ENCODE results near the gene TMEM107. TPM values are rescaled to one million over a fixed set of nuclear protein-coding genes. Genes with fewer than 3 reads are reported as not detected.
A peak's percentile ranks its signal among the peaks of the same experiment; 100 is the strongest.

TMEM107 gene
- total RNA-seq, 1 donor from 2014 or later, result 14.6 TPM

GRCh38 chr17:8125154-8125946 is 50.8 kb downstream of the TMEM107 start:
- H3K36me3 Mint-ChIP-seq (ENCODE audit: low read depth, unreplicated experiment), result peaks cover 19% of the 10 kb centered on the region
- peaks cover 50% of the 10 kb centered on the region for H3K27me3 Mint-ChIP-seq (ENCODE audit: unreplicated experiment)
- peak overlapping the region; percentile 92 for H3K27ac Mint-ChIP-seq (ENCODE audit: unreplicated experiment)
- no peak for TF ChIP-seq CTCF (IDR thresholded peaks at IDR 0.05; ENCODE audit: unreplicated experiment)
- H3K4me1 Mint-ChIP-seq (ENCODE audit: unreplicated experiment), result peaks cover 50% of the 10 kb centered on the region
- H3K9me3 Mint-ChIP-seq (ENCODE audit: unreplicated experiment), result no peaks in the 10 kb centered on the region
- peak overlapping the region; percentile 95 for H3K4me3 Mint-ChIP-seq (ENCODE audit: unreplicated experiment)
- peak; percentile 86 for DNase-seq (ENCODE audit: low spot score)

- Mint-ChIP-seq H3K4me1 (ENCODE audit: unreplicated experiment) (peaks cover 58% of the 10 kb centered on the region), H3K4me3 (ENCODE audit: unreplicated experiment) (peak overlapping the region; percentile 68), H3K9me3 (ENCODE audit: unreplicated experiment) (no peaks in the 10 kb centered on the region), H3K27me3 (ENCODE audit: unreplicated experiment) (peaks cover 55% of the 10 kb centered on the region), H3K27ac (ENCODE audit: unreplicated experiment) (peak overlapping the region; percentile 79), H3K36me3 (ENCODE audit: low read depth, unreplicated experiment) (peaks cover 27% of the 10 kb centered on the region)
- DNase-seq (ENCODE audit: low spot score), result no peak
- TF ChIP-seq CTCF (IDR thresholded peaks at IDR 0.05; ENCODE audit: unreplicated experiment), result no peak
Observed at GRCh38 chr17:8124350-8125153, 51.6 kb downstream of the TMEM107 start.

- Mint-ChIP-seq H3K27ac (ENCODE audit: unreplicated experiment) (peak within 1 kb of the TSS; percentile 79), H3K4me3 (ENCODE audit: unreplicated experiment) (peak within 1 kb of the TSS; percentile 68), H3K9me3 (ENCODE audit: unreplicated experiment) (no peaks in the 10 kb centered on the region), H3K4me1 (ENCODE audit: unreplicated experiment) (peaks cover 58% of the 10 kb centered on the region), H3K36me3 (ENCODE audit: low read depth, unreplicated experiment) (peaks cover 31% of the 10 kb centered on the region), H3K27me3 (ENCODE audit: unreplicated experiment) (peaks cover 61% of the 10 kb centered on the region)
- TF ChIP-seq CTCF (IDR thresholded peaks at IDR 0.05; ENCODE audit: unreplicated experiment), result no peak
- DNase-seq (ENCODE audit: low spot score), result no peak
Observed at GRCh38 chr17:8123695-8124349, 52.4 kb downstream of the TMEM107 start, which contains the start of gene HES7. Gene HES7 (minus strand): TSS chr17:8124106. CDS start chr17:8124084, 22 bp downstream.

GRCh38 chr17:8122924-8123694 is 53.1 kb downstream of the TMEM107 start:
- Mint-ChIP-seq H3K27ac (ENCODE audit: unreplicated experiment) (no peak overlapping the region), H3K9me3 (ENCODE audit: unreplicated experiment) (no peaks in the 10 kb centered on the region), H3K4me1 (ENCODE audit: unreplicated experiment) (peaks cover 63% of the 10 kb centered on the region), H3K27me3 (ENCODE audit: unreplicated experiment) (peaks cover 62% of the 10 kb centered on the region), H3K4me3 (ENCODE audit: unreplicated experiment) (peak overlapping the region; percentile 87), H3K36me3 (ENCODE audit: low read depth, unreplicated experiment) (peaks cover 31% of the 10 kb centered on the region)
- TF ChIP-seq CTCF (IDR thresholded peaks at IDR 0.05; ENCODE audit: unreplicated experiment), result no peak
- no peak for DNase-seq (ENCODE audit: low spot score)

Small RNAs within 50 kb of the gene (microRNA-seq; reads per million reads assigned to microRNA genes)
- 56.6 reads per million, percentile 78 among the genes with 10 or more reads in this experiment for gene MIR4521 (ENCODE audit: unreplicated experiment)
- not detected for gene MIR6883 (ENCODE audit: unreplicated experiment)

Other genes starting within 250 kb of the TMEM107 start
- gene KCNAB3, start 246.5 kb downstream of the TMEM107 start, total RNA-seq (ENCODE audit: unreplicated experiment), result 1.6 TPM
- gene TRAPPC1, start 244.4 kb downstream of the TMEM107 start, total RNA-seq (ENCODE audit: unreplicated experiment), result 171 TPM
- gene CNTROB, start 244.2 kb downstream of the TMEM107 start, total RNA-seq (ENCODE audit: unreplicated experiment), result 32.6 TPM
- not detected for gene GUCY2D, start 173.8 kb downstream of the TMEM107 start, total RNA-seq (ENCODE audit: unreplicated experiment)
- gene ALOX15B, start 137.3 kb downstream of the TMEM107 start, total RNA-seq (ENCODE audit: unreplicated experiment), result 0.13 TPM
- gene ALOX12B, start 88.7 kb downstream of the TMEM107 start, total RNA-seq (ENCODE audit: unreplicated experiment), result 1.7 TPM
- not detected for gene ALOXE3, start 57.9 kb downstream of the TMEM107 start, total RNA-seq (ENCODE audit: unreplicated experiment)
- 3.3 TPM for gene HES7, start 52.3 kb downstream of the TMEM107 start, total RNA-seq (ENCODE audit: unreplicated experiment)
- gene PER1, start 24.0 kb downstream of the TMEM107 start, total RNA-seq (ENCODE audit: unreplicated experiment), result 30.0 TPM
- 19.8 TPM for gene VAMP2, start 13.4 kb downstream of the TMEM107 start, total RNA-seq (ENCODE audit: unreplicated experiment)
- gene BORCS6, start 13.8 kb upstream of the TMEM107 start, total RNA-seq (ENCODE audit: unreplicated experiment), result 9.7 TPM
- 21.4 TPM for gene AURKB, start 34.2 kb upstream of the TMEM107 start, total RNA-seq (ENCODE audit: unreplicated experiment)
- gene CTC1, start 71.7 kb upstream of the TMEM107 start, total RNA-seq (ENCODE audit: unreplicated experiment), result 41.3 TPM
- gene PFAS, start 72.9 kb upstream of the TMEM107 start, total RNA-seq (ENCODE audit: unreplicated experiment), result 67.0 TPM
- gene RANGRF, start 112.3 kb upstream of the TMEM107 start, total RNA-seq (ENCODE audit: unreplicated experiment), result 22.0 TPM
- gene SLC25A35, start 119.0 kb upstream of the TMEM107 start, total RNA-seq (ENCODE audit: unreplicated experiment), result 6.9 TPM
- gene ARHGEF15, start 133.9 kb upstream of the TMEM107 start, total RNA-seq (ENCODE audit: unreplicated experiment), result 113 TPM
- not detected for gene ODF4, start 163.5 kb upstream of the TMEM107 start, total RNA-seq (ENCODE audit: unreplicated experiment)
- gene RPL26, start 206.8 kb upstream of the TMEM107 start, total RNA-seq (ENCODE audit: unreplicated experiment), result 1,901 TPM
- gene RNF222, start 221.4 kb upstream of the TMEM107 start, total RNA-seq (ENCODE audit: unreplicated experiment), result not detected